Left ventricle myocardium inferior (tissue), 1 donor: ENCODE data around the gene SCO2. TPM values are rescaled to one million over a fixed set of nuclear protein-coding genes. Genes with fewer than 3 reads are reported as not detected.
A peak's percentile ranks its signal among the peaks of the same experiment; 100 is the strongest.

ENCODE experiments used
- DNase-seq: peaks from one replicate; pipeline ENCODE4 v3.0.0-alpha.2; 2020
- H3K27ac ChIP-seq: fragments of 200-600 bp; replicated peaks from 2 replicates; pipeline ENCODE4 v1.8.0; 2021
- H3K27me3 ChIP-seq: fragments of 200-600 bp; 2 replicates; pipeline ENCODE4 v1.8.0; 2021; ENCODE audit warnings: low read depth
- H3K36me3 ChIP-seq: fragments of 200-600 bp; 2 replicates; pipeline ENCODE4 v1.8.0; 2021
- H3K4me1 ChIP-seq: fragments of 200-600 bp; 2 replicates; pipeline ENCODE4 v1.8.0; 2021
- H3K4me3 ChIP-seq: fragments of 200-600 bp; 2 replicates; pipeline ENCODE4 v1.8.0; 2021; ENCODE audit warnings: mild to moderate bottlenecking, moderate library complexity
- H3K9me3 ChIP-seq: fragments of 200-600 bp; replicated peaks from 2 replicates; pipeline ENCODE4 v1.8.0; 2021
- intact Hi-C: fragments of 100-400 bp; cut with micrococcal nuclease; formaldehyde crosslinking; loops from one replicate; pipeline ENCODE4 v1.11.0; 2022
- total RNA-seq: library from RNA; stranded (reverse); fragmentation: NEBNext Ultra II Directional; extraction: Animal tissue kit (Norgen Biotek cat#: 25700); gene quantifications from one replicate; pipeline ENCODE4 v1.2.1, GENCODE V29; 2021
- TF ChIP-seq, protein P1 (sequence below): fragments of 200-600 bp; IDR thresholded peaks from 2 replicates; pipeline ENCODE4 v1.8.0; 2021; ENCODE audit warnings: antibody characterized with exemption, mild to moderate bottlenecking, borderline replicate concordance
- donor health status: DM: no; HTN: yes; CAD: no; lungs with severe emphysema.

Gene SCO2
- total RNA-seq, 1 donor from 2014 or later = not detected

- no peaks in the 10 kb centered on the region for H3K9me3 ChIP-seq
- TF ChIP-seq, protein P1, sequence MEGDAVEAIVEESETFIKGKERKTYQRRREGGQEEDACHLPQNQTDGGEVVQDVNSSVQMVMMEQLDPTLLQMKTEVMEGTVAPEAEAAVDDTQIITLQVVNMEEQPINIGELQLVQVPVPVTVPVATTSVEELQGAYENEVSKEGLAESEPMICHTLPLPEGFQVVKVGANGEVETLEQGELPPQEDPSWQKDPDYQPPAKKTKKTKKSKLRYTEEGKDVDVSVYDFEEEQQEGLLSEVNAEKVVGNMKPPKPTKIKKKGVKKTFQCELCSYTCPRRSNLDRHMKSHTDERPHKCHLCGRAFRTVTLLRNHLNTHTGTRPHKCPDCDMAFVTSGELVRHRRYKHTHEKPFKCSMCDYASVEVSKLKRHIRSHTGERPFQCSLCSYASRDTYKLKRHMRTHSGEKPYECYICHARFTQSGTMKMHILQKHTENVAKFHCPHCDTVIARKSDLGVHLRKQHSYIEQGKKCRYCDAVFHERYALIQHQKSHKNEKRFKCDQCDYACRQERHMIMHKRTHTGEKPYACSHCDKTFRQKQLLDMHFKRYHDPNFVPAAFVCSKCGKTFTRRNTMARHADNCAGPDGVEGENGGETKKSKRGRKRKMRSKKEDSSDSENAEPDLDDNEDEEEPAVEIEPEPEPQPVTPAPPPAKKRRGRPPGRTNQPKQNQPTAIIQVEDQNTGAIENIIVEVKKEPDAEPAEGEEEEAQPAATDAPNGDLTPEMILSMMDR = no peak
- peak; percentile 58 for DNase-seq
- H3K4me3 ChIP-seq = peak overlapping the region; percentile 74
- H3K27me3 ChIP-seq = peaks cover 71% of the 10 kb centered on the region
- H3K27ac ChIP-seq = peak overlapping the region; percentile 94
- H3K36me3 ChIP-seq = no peaks in the 10 kb centered on the region
- intact Hi-C loops = no loop called here
- H3K4me1 ChIP-seq = peaks cover 63% of the 10 kb centered on the region
Measured at GRCh38 chr22:50531546-50531961, 6.2 kb upstream of the SCO2 start.

DNA sequence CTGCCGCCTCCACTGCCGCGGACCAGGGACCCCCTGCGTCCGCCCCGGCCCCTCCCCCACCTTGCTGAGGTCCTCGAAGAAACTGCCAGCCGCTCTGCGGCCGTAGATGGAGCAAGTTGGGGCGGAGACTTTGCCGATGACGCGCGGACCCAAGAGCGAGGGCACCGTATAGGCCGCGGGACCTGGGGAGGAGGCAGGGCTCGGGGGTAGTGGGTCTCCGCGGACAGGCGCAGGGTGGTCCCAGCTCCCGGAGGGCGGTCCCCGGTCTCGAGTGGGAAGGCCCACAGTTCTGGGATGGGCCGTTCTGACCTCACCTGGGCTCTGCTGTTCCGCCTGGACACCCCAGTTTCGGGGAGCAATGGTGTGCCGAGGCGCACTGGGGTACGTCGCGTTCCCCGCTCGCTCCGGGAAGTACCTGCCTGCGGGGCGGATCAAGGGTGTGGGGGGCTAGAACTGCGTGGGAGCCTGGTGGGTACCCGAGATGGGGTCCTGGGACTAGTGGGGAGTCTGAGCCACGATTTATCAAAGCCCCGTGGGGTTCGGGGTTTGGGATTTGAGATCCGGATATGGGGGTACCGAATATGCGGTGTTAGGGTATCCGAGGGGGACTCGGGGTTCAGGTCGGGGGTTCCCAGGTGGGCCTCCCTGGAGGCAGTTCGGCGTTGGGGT lies 5.6 kb upstream of the SCO2 start:
- TF ChIP-seq, protein P1 = no peak
- H3K27me3 ChIP-seq = peaks cover 66% of the 10 kb centered on the region
- H3K9me3 ChIP-seq = no peaks in the 10 kb centered on the region
- intact Hi-C loops = no loop called here
- DNase-seq = peak; percentile 87
- peaks cover 69% of the 10 kb centered on the region for H3K4me1 ChIP-seq
- H3K36me3 ChIP-seq = no peaks in the 10 kb centered on the region
- peak overlapping the region; percentile 94 for H3K27ac ChIP-seq
- H3K4me3 ChIP-seq = peak overlapping the region; percentile 74

GRCh38 chr22:50530580-50530876 lies 5.1 kb upstream of the SCO2 start:
- TF ChIP-seq, protein P1 = no peak
- peak; percentile 52 for DNase-seq
- Histone ChIP-seq H3K27me3 (peaks cover 65% of the 10 kb centered on the region), H3K9me3 (no peaks in the 10 kb centered on the region), H3K4me1 (peaks cover 73% of the 10 kb centered on the region), H3K27ac (peak overlapping the region; percentile 94), H3K36me3 (no peaks in the 10 kb centered on the region), H3K4me3 (peak overlapping the region; percentile 74)
- intact Hi-C loops = no loop called here

GRCh38 chr22:50529897-50530579 lies 4.6 kb upstream of the SCO2 start, which contains the start of gene TYMP:
TSS of gene TYMP (minus strand) at chr22:50530012. CDS start at chr22:50529709, 303 bp downstream.
- Histone ChIP-seq H3K4me3 (peak within 1 kb of the TSS; percentile 74), H3K27me3 (peaks cover 61% of the 10 kb centered on the region), H3K36me3 (no peaks in the 10 kb centered on the region), H3K9me3 (no peaks in the 10 kb centered on the region), H3K27ac (peak within 1 kb of the TSS; percentile 94), H3K4me1 (peaks cover 76% of the 10 kb centered on the region)
- peak; percentile 87 for DNase-seq
- TF ChIP-seq, protein P1 = no peak
- intact Hi-C loops = no loop called here

DNA sequence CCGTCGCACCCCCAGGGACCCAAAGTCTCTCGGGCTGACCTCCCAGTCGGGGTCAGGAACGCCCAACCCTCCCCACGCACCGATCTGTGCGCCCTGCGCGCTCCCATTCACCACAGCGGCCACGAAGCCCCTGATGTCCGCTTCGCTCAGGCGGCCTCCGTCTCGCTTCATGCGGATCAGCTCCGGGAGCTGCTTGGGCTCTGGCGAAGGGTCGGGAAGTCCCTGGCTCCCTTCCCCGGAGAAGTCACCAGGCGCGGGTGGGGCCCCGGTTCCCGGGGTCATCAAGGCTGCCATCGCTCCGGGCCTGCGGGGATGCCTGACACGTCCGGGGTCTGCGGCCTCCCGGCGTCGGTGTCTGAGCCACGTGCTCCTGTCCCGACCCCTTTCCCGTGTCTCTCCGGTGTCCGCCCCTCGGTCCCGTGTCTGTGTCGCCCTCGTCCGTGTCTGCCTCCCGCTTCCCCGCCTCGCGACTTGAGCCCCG lies 4.1 kb upstream of the SCO2 start:
- H3K4me3 ChIP-seq = peak overlapping the region; percentile 74
- intact Hi-C loops = no loop called here
- H3K4me1 ChIP-seq = peaks cover 82% of the 10 kb centered on the region
- H3K27me3 ChIP-seq = peaks cover 55% of the 10 kb centered on the region
- TF ChIP-seq, protein P1 = no peak
- no peaks in the 10 kb centered on the region for H3K36me3 ChIP-seq
- peak overlapping the region; percentile 94 for H3K27ac ChIP-seq
- H3K9me3 ChIP-seq = no peaks in the 10 kb centered on the region
- DNase-seq = no peak
